ENCODE measurements around the gene IFI44.

IFI44 gene

DNA sequence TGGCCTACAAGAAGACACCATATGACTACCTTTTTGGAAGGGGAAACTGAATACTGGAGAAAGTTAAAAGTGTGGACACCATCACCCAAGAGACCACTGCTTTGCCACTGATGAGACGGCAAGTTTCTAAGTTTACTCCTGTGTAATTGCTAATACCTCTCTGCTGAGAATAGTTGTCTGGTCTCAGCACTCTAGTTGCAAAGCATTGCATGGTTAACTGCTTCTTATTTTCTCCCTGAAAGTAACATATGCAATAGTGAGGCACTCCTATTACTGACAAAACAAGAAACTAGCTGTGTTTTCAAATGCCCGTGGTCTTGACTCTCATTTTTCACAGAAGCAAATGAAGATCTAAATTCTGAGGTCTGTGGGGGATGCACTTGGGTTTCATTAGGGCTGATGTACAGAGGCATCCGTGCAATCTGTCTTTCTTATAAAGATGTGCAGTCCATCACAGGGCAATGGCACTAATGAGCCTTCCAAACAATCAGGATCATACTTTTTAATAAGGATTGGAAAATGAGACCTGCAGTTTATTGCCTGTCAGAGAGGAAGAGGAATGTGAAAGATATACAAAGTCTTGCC, 62.9 kb downstream of the IFI44 start:
- FAIRE-seq: no peak

DNA sequence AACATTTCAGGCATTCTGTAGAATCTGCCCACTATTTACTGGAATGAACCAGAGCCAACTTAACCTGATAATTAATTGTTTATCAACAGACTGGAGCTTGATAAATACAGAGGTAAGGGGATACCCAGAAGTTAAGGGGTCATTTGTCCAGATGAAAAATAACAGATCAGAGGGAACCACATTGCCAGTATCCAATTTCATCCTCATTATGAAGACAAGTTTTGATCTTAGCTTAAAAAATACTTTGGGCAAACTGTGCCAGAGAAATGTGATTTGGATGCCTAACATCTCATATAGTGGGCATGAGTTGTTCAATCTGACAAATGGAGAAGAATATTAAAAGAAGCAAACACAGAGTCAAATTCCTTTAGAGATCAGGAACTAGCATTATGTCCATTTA, 63.7 kb downstream of the IFI44 start:
- no peak for FAIRE-seq

Measured in colon (tissue), 2 donors.